ENCODE results near the gene VPS4B.
"Not testable (repeated sequence)": the region's sequence is repeated elsewhere in the genome, so short reads cannot be mapped to it uniquely, and the experiment has no call there.

Gene VPS4B

DNA sequence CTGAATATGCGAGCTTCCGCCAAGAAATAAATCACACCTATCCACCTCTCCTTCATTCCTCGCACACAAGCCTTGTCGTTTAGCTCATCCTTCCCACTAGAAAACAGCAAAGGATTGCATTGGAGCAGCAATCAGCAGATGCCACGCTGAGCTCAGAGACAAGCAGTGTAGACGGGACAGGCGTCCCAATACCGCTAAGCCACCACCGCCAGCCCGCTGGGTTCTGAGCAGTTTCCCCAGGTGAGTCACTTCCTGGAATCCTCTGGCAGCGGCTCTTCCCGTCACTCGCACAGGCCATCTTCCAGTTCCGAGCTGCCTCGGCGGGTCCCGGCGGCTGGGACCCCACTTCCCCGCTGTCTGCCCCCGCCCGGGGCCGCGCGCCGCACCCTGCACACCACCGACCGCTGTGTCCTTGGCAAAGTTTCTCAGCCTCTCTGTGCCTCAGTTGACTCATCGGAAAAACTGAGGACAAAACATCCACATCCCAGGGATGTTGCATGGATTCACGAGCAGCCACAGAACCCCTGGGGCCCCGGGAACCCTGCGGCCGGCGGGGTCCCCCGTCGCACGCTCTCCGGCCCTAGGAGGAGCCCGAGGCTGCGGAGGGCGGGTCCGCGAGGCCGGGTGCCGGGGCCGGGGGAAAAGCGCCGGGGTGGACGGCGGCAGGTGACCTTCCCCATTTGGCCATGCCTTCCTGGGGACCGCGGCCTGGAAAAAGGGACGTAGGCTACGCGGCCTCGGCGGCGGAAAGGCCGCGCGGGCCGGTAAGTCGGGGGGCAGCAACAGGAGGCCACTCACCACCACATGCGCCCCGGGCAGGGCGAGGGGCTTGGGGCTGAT is 55.8 kb downstream of the VPS4B start:
- peak; percentile 33 to 35 for DNase-seq

DNA sequence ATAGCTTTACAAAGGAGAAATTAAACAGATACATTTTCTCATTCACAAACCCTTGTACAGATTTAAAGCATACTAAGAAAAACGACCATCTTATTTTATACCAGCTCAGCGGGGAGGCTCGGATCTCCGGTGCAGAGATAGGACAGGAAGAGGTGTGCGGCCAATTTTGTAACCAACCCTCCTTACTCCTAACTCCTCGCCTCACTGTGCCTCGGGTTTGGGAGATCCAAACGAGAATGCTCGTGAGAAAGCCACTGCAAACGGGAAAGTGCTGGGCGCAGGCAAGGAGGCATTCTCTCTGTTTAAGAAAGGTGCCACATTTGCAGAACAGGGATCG is 56.4 kb downstream of the VPS4B start:
- DNase-seq: peak; percentile 33 to 43

DNA sequence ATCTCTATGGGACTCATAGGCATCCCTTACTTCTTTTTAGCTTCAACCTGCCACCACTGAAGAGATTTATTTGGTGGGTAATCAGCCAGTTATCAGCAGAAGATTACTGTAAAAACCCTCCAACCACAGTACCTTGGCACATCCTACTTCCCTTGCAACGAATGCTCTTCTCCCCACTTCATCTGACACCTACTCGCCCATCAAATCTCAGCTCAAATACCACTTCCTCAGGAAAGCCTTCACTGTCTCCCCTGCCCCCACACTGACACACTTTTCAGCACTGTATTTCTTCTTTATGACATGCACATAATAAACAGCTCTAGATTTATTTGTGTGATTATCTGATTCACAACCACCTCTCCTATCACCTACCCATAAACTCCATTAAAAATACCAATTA is 58.3 kb downstream of the VPS4B start:
- DNase-seq: peak in 1 of 2 experiments; percentile 4

DNA sequence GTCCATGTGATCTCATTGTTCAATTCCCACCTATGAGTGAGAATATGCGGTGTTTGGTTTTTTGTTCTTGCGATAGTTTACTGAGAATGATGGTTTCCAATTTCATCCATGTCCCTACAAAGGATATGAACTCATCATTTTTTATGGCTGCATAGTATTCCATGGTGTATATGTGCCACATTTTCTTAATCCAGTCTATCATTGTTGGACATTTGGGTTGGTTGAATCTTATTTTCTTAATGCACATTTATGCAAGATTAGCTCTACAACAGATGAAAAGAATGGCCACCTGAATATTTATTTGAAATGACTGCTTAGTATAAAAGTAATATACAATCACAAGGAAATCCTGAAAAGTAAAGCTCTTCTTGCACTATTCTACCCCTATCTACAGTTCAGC is 58.9 kb downstream of the VPS4B start:
- DNase-seq: not testable (repeated sequence)

DNA sequence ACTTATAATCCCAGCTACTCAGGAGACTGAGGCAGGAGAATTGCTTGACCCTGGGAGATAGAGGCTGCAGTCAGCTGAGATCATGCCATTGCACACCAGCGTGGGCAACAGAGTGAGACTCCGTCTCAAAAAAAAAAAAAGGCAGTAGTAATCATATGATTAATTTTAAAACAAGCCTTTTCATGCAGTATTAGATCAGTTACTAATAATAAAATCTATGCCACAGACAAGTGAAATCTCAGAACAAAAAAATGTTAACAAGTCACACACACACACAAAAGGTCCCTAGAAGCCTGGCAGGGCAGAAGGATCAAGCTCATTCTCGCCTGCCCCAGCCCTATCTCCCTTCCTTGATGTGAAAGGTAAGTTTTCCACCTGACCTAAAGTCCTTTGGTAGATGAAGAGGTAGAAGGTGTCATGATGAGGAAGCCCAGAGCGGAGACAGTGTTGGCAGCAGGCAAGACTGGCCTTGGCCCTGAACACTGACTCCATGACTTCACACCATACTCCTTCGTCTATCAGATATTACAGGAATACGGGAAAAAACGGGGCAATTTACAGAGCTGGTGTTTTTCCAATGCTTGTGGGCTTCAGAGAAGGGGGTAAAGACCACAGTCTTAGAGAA is 65.9 kb downstream of the VPS4B start:
- DNase-seq: no peak

DNA sequence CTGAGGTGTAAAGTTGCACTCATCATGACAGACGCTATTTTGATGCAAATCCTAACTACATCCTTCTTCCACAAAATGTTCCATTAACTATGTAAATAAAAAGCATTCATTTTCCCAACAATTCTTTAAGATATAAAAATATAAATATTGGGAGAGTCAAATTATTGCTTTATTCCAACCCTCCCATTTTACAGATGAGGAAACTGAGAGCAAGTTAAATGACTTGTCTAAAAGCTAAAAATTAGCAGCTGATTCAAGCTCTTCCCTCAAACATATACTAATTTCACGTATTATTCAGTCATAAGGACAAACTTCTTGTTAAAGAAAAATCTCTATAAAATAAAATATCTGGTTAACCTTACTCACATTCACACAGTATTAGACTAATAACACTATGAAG is 72.0 kb downstream of the VPS4B start:
- no peak for DNase-seq

DNA sequence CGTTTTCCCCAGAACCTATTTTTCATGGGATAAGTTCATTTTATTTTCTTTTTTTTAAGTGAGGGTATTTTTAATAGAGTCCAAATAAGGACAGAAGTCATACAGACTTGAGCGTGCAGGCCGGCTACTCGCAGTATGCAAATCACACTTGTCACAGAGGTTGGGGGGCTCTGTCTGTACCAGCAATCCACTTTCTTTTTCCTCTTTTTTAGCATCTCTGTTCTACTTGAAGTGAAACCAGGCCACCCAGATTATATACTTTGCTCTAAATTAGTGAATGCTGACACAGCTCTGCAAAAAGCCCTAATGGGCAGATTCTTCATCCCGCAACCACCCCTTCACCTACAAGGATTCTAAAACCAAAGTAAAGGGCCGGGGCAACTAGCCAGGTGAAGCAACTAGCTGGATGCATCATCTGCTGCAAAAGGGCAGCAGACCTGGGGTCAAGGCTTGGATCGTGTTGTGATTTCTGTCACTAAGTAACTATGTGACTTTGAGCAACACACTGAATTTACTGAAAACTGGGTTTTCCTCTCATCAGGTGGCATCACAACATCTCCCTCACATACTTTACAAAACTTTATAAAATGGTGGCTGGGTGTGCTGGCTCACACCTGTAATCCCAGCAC is 73.7 kb downstream of the VPS4B start:
- no peak for DNase-seq

DNA sequence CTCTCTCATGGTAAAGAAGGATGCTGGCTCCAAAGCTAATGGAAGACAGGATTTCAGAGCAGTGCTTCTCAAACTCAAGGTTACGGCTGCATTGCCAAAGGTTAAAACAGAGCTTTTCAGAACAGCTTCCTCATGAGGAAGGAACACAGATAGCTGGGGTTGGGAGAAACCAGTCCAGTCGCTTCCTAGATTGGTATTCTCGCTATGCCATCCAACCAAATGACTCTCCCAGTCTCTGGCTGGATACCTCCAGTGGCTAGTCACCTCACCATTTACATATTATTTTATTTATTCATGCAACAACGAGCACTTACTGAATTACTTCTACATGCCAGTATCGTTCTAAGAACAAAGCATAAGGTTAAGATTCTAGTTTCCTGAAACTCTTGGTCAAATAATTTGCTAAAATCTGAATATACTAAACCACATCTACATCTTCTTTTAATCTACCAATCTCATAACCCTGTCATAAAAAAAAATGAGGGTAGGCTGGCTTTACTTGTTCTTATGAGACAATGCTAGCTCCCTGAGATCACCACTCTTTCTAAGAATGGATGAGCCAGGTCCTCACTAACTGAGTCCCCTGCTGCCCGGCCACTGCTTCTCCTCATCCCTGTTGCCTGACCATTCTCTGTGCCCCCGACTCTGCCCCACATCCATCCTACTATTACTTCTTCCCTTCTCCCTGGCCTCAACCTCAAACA is 75.6 kb downstream of the VPS4B start:
- DNase-seq: no peak

DNA sequence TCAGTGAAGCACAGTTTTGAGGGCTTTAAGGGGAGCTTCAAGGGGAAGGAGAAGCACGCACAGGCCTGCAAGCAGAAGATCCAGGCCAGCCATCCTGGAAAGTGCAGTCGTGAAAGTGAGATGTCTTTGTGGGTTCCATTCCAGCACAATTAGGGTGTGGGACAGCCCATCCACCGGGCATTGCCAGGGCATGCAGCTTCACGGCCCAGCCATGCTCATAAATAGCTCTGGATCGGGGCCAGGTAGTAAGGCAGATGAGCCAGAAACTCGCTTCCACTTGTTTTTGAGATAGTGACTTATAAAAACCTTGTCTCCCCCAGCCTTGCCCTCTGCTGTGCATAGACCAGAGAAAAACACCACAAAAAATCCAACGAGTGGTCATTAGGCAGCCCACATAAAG is 76.2 kb downstream of the VPS4B start:
- no peak for DNase-seq

DNA sequence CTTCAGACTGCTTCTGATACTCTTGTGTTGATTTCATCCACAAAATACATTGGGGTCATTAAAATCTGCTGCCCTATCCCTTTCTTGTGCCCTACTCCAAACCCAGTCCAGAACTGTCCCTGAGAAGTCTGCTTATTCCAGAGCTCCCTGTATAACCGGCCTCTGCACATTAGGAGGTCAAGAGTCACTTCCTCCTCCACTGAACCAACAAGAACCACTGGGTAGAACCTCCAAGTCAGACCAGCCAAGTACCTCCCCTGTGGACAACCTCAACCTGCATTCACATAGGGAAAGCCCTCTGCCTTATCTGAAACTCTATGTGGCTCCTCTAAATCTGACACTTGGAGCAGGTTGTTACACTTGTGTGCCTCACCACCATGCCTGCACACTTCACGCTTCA is 77.4 kb downstream of the VPS4B start:
- DNase-seq: no peak

DNA sequence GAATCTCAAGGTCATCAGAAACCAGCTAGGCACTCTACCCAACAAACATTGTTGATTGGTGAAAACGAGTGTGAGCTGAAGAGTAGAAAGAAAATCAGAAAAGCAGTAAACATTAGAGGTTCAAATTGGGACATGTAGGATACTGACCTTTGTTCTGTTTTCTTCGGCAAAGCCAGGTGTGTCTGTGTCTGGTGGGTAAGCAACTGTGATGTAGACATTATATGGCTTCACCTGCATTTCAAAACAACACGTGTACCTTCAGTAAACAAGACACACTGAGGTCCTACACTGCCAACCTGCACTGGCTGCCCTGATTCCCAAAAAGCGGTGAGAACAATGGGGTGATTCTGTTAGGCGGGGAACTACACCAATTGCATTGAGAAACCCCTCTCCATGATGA is 78.0 kb downstream of the VPS4B start:
- no peak for DNase-seq

DNA sequence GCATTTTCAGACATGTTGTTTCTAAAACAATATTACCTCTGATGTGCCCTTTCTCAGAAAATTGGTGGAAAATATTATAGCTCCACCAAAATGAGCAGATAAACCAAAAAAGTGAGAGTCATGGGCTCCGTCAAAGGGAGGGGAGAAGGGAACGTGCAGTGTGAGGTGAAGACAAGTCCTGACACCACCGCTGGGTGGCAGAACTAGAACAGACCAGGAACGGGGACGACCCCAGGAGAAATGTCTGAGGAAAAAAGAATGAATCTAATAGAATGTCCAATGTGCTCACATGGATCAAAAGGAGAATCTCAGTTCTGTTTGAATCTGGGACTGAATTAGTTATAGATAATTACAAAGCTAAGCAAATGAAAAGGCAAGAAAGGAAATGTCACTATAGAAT is 80.1 kb downstream of the VPS4B start:
- peak; percentile 78 to 79 for DNase-seq

DNA sequence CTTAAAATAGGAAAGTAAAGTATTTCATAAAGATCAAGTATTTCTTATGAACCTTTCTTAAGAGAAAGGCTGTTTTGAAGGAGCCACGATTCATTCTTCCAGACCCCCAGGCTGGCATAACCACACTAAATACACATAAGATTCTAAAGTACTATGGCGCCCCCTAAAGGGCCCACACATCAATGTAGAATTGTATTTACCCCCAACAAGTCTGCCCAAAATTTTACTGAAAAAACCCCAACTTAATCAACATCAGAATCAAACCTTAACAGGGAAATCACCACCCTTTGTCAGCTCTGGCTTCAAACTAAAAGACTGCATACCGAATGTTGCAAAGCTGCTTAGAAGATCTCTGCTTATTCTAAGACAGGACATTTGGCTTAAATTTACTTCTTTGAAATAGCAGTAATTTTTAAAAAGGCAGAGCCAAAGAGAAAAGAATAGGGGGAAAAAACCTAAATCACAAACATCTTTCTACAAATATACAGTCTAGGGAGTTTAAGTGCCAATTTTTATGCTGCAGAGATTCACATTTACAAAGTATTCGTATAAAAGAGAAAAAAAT is 82.3 kb downstream of the VPS4B start:
- peak; percentile 71 to 90 for DNase-seq
